WTC11 (cell line): ENCODE measurements around the gene GALR2. TPM values are rescaled to one million over a fixed set of nuclear protein-coding genes. Genes with fewer than 3 reads are reported as not detected.

Experiments
- ATAC-seq: fragments of 200-7000 bp; cut with Tn5 transposase; 2 replicates; pipeline ENCODE4 v1.10.0; 2021; ENCODE audit warnings: mild to moderate bottlenecking, moderate library complexity
- CTCF ChIA-PET: fragments of 300-600 bp; sonication (Branson Sonifier 250); formaldehyde crosslinking; loops from one replicate; lab custom pipeline; 2021; ENCODE audit warnings: antibody characterized with exemption; lab: Charles Lee
- POLR2A ChIA-PET: fragments of 350-600 bp; sonication (Branson Sonifier 250); formaldehyde crosslinking; loops from one replicate; lab custom pipeline; 2021; ENCODE audit warnings: antibody characterized with exemption; lab: Charles Lee
- DNase-seq: peaks from one replicate; pipeline ENCODE4 v3.0.0; 2021; ENCODE audit warnings: low spot score
- H3K27ac Mint-ChIP-seq: 2 replicates; pipeline ENCODE4 v1.8.0; 2021; ENCODE audit warnings: mixed read lengths
- H3K27me3 Mint-ChIP-seq: 2 replicates; pipeline ENCODE4 v1.8.0; 2021; ENCODE audit warnings: low read depth, mild to moderate bottlenecking, moderate library complexity, mixed read lengths
- H3K36me3 Mint-ChIP-seq: 2 replicates; pipeline ENCODE4 v1.8.0; 2021; ENCODE audit warnings: mixed read lengths
- H3K4me1 Mint-ChIP-seq: 2 replicates; pipeline ENCODE4 v1.8.0; 2022; ENCODE audit warnings: mixed read lengths
- H3K4me3 Mint-ChIP-seq: 2 replicates; pipeline ENCODE4 v1.8.0; 2021; ENCODE audit warnings: mild to moderate bottlenecking, moderate library complexity, mixed read lengths
- H3K9me3 Mint-ChIP-seq: 2 replicates; pipeline ENCODE4 v1.8.0; 2021; ENCODE audit warnings: mixed read lengths
- AFF4 ChIP-seq: sonication (generic); formaldehyde crosslinking; IDR thresholded peaks from 2 replicates; pipeline ENCODE4 v1.8.1; 2023; ENCODE audit warnings: mild to moderate bottlenecking, missing genetic modification reagents, borderline replicate concordance
- CTCF ChIP-seq: fragments of 200-600 bp; IDR thresholded peaks from 2 replicates; pipeline ENCODE4 v1.8.0; 2022; ENCODE audit warnings: antibody characterized with exemption
- ESRRA ChIP-seq: sonication (generic); formaldehyde crosslinking; IDR thresholded peaks from 2 replicates; pipeline ENCODE4 v1.8.1; 2022; ENCODE audit warnings: mild to moderate bottlenecking, missing genetic modification reagents, borderline replicate concordance
- FOXP1 ChIP-seq: sonication (generic); formaldehyde crosslinking; IDR thresholded peaks from 2 replicates; pipeline ENCODE4 v1.8.0; 2022; ENCODE audit warnings: missing genetic modification reagents, mild to moderate bottlenecking, moderate library complexity, borderline replicate concordance
- GABPB1 ChIP-seq: sonication (generic); formaldehyde crosslinking; IDR thresholded peaks from 2 replicates; pipeline ENCODE4 v1.8.1; 2023; ENCODE audit warnings: mild to moderate bottlenecking, missing genetic modification reagents
- JAZF1 ChIP-seq: fragments of 250-450 bp; sonication (Bioruptor Pico); IDR thresholded peaks from 2 replicates; pipeline ENCODE4 v1.9.0; 2021; ENCODE audit warnings: moderate library complexity, mild to moderate bottlenecking, inconsistent platforms
- NFATC4 ChIP-seq: fragments of 250-450 bp; sonication (Bioruptor Pico); IDR thresholded peaks from 2 replicates; pipeline ENCODE4 v1.9.0; 2021; ENCODE audit warnings: mild to moderate bottlenecking
- NFE2L1 ChIP-seq: sonication (generic); formaldehyde crosslinking; IDR thresholded peaks from 2 replicates; pipeline ENCODE4 v1.8.1; 2023; ENCODE audit warnings: missing genetic modification reagents
- PREB ChIP-seq: sonication (generic); formaldehyde crosslinking; IDR thresholded peaks from 2 replicates; pipeline ENCODE4 v1.8.1; 2022; ENCODE audit warnings: mild to moderate bottlenecking, missing genetic modification reagents, moderate library complexity, borderline replicate concordance
- SMAD3 ChIP-seq: sonication (generic); formaldehyde crosslinking; IDR thresholded peaks from 2 replicates; pipeline ENCODE4 v1.8.0; 2022; ENCODE audit warnings: missing genetic modification reagents, mild to moderate bottlenecking, borderline replicate concordance
- TCF7 ChIP-seq: sonication (generic); formaldehyde crosslinking; IDR thresholded peaks from 2 replicates; pipeline ENCODE4 v1.8.0; 2022; ENCODE audit warnings: mild to moderate bottlenecking, low read depth, missing genetic modification reagents, moderate library complexity
- USF2 ChIP-seq: sonication (generic); formaldehyde crosslinking; IDR thresholded peaks from 2 replicates; pipeline ENCODE4 v1.8.1; 2023; ENCODE audit warnings: mild to moderate bottlenecking, missing genetic modification reagents, moderate library complexity
- ZNF281 ChIP-seq: sonication (generic); formaldehyde crosslinking; IDR thresholded peaks from 2 replicates; pipeline ENCODE4 v1.8.0; 2023; ENCODE audit warnings: mild to moderate bottlenecking, missing genetic modification reagents
- total RNA-seq: library from RNA; stranded (reverse); gene quantifications from 3 replicates; pipeline ENCODE4 v1.2.3, GENCODE V29; 2021

The GALR2 gene
- total RNA-seq, 1 experiment from 2014 or later = 2.9 TPM

- peak; percentile 68 for DNase-seq
- Mint-ChIP-seq H3K27ac (no peak overlapping the region), H3K9me3 (no peaks in the 10 kb centered on the region), H3K36me3 (no peaks in the 10 kb centered on the region), H3K27me3 (peaks cover 3% of the 10 kb centered on the region), H3K4me3 (no peak overlapping the region), H3K4me1 (peaks cover 35% of the 10 kb centered on the region)
- TF ChIP-seq USF2 (CRISPR knock-in tag) = no peak
- no peak for TF ChIP-seq ZNF281 (CRISPR knock-in tag)
- no peak for TF ChIP-seq NFATC4 (CRISPR knock-in tag)
- no peak for TF ChIP-seq AFF4 (CRISPR knock-in tag)
- no peak for TF ChIP-seq ESRRA
- no peak for TF ChIP-seq NFE2L1 (CRISPR knock-in tag)
- no peak for TF ChIP-seq GABPB1 (CRISPR knock-in tag)
- no peak for TF ChIP-seq PREB (CRISPR knock-in tag)
- 0 out of 2 replicates have a peak, but pooled peaks have one; percentile 36 for TF ChIP-seq CTCF
- 0 out of 2 replicates have a peak, but pooled peaks have one; percentile 0 for TF ChIP-seq FOXP1 (CRISPR knock-in tag)
- no peak for TF ChIP-seq TCF7 (CRISPR knock-in tag)
- no peak for TF ChIP-seq JAZF1 (CRISPR knock-in tag)
- ChIA-PET CTCF (interaction anchor here (0.6 to 10.4 kb wide), 37 partner anchors 10 to 844 kb away, joined by 3 to 176 read pairs (median 4); partner anchors contain the start of genes CDK3, FOXJ1, GALR2 and RNF157), POLR2A (interaction anchor here (0.6 to 1.0 kb wide), 5 partner anchors 8 to 47 kb away, joined by 3 to 4 read pairs (median 4); partner anchors contain the start of gene FOXJ1)
- ATAC-seq = peak; percentile 69
These were observed 50.2 kb downstream of the GALR2 start for GRCh38 chr17:76124582-76125390.

- no peaks in the 10 kb centered on the region for H3K36me3 Mint-ChIP-seq
- H3K4me1 Mint-ChIP-seq = peaks cover 32% of the 10 kb centered on the region
- H3K27ac Mint-ChIP-seq = no peak overlapping the region
- DNase-seq = no peak
- ATAC-seq = no peak
- TF ChIP-seq NFE2L1 (CRISPR knock-in tag) (no peak), TCF7 (CRISPR knock-in tag) (no peak), CTCF (peak; percentile 3; the same call in 1 of the 2 replicates), SMAD3 (no peak)
- H3K4me3 Mint-ChIP-seq = no peak overlapping the region
- no peaks in the 10 kb centered on the region for H3K9me3 Mint-ChIP-seq
- CTCF ChIA-PET = interaction anchor here (0.6 to 10.4 kb wide), 33 partner anchors 9 to 844 kb away, joined by 3 to 176 read pairs (median 4); partner anchors contain the start of genes CDK3, FOXJ1, GALR2 and RNF157
- H3K27me3 Mint-ChIP-seq = peaks cover 7% of the 10 kb centered on the region
- POLR2A ChIA-PET = interaction anchor here (0.6 to 1.0 kb wide), 3 partner anchors 11 to 18 kb away, joined by 3 to 4 read pairs (median 3); partner anchors contain the start of gene FOXJ1
These were observed 50.8 kb downstream of the GALR2 start for GRCh38 chr17:76125391-76125675.
